Hematopoietic multipotent progenitor cell (in vitro differentiated cells): ENCODE results near the gene TUBB2B. TPM values are rescaled to one million over a fixed set of nuclear protein-coding genes. Genes with fewer than 3 reads are reported as not detected.
"Not testable (repeated sequence)": the region's sequence is repeated elsewhere in the genome, so short reads cannot be mapped to it uniquely, and the experiment has no call there.

Source experiments
- DNase-seq, 3 donors: peaks; one replicate each; pipeline ENCODE4 v3.0.0-alpha.2; 2011 to 2015; ENCODE audit warnings: low read depth in 2 of 3, low spot score in 2 of 3
- total RNA-seq: library from RNA; depleted of rRNA; stranded (reverse); fragments of >200 nt; gene quantifications from one replicate; pipeline ENCODE4 v1.2.3, GENCODE V29; 2012

TUBB2B gene
- total RNA-seq, 1 donor, result 0.54 TPM

DNA sequence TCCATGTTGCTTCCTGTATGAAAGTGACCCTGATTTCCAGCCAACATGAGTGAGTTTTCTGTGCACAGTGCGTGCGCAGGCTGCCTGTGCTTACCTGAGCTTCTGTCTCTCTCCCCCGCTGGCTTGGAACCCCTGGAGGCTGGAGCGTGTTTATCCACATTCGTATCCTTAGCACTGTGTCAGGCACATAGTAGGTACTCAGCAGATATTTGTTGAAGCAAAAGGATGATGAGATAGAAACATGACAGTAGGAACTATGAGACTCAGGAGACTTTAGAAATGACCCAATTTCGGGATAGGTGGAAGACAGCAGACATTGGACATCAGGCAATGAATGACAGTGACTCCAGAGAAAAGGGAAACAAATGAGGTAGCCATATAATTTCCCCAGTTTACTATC, 15.2 kb downstream of the TUBB2B start:
- DNase-seq, result no peak

DNA sequence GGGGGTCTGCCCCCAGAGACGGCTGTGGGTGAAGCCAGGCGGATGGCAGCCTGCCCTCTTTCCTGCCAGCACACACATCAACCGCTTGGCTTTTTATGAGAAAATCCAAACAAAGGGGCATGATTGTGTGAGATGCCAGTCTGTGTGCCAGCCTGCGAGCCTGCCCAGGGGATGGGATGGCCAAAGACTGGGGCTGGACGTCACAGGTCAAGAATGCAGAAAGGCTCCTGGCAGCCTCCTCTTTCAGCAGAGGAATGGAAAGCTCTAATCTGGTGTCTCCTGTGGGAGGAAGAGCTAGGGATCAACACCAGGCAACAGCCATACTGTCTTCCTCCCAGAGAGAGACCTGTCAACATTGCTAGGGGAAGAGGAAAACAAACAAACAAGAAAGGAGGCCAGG, 15.8 kb downstream of the TUBB2B start:
- DNase-seq, result no peak

DNA sequence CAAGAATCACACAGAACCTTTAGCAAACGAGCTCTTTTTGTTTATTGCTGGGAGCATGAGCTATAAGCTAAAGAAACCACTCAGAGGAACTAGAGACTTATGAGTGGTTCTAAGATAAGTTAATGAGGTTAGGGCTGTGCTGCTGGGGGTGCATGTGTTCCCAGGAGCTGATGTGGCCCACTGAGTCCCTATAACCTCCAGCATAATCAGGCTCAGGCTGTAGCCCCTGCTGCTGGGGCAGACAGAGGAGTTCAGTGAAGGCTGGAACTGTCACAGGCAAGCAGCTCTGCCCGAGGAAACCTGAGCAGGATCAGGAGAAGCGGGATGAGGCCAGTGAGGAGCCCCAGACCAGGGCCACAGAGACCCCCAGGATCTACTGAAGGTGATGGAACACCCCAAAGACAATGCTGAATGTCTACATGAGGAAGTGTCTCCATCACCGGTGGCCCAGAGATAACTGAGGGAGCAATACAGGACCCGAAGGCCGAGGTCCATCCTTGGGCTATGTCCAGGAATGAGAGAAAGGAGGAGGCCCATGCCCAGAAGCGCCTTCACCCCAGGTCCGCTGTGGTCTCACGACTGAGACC, 17.3 kb downstream of the TUBB2B start:
- DNase-seq, result no peak

DNA sequence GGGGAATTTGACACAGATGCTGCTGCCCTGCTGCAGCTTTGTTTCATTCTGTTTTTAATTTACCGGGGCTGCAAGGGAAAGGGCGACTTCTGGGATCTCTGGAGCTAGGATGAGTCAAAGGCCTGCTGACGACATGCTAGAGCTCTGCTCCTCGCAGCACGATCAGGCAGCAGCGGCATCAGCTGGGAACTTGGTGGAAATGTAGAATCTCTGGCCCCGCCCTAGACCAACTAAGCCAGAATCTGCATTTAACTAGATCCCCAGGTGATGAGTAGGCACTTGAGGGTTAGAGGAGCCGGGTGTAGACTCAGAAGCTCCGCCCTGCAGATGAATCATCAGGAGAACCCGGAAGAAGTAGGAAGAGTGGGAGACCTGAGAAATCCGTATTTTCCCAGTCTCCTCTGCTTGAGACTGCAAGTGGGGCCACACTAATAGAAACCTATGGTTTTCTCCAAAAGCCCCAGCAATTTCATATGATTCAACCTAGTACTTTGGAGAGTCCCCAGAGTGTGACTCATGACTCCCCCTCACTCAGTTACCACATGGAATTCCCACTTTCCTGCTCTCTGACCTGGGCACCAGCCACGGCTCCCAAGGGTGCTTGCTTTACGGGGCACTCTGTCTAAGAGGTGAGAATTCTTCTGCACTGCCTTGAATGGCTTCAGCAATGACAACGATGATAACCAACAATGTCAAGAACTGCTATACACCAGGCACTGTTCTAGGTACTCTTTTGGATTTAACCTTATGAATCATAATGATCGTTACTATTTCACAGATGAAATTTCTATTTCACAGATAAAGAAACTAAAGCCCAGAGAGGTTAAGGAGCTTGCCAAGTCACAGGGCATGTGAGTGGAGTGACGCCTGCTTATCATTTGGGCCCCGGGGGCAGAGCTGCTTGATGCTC, 18.1 kb downstream of the TUBB2B start:
- no peak for DNase-seq

DNA sequence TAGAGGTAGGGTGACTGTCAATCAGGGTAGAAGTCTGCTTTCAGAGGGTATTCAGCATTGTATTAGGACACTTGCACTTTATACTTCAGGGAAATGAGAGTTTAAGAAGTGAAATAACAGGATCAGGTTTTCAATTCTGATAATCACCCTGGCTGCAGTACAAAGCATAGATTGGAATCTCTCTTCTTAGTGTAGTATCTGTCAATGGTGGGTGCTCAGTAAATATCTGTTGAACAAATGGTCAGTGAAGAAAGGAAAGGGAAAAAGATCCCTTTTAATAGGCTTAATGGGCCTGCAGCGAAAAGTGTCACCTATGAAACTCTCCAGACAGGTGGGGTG, 18.7 kb downstream of the TUBB2B start:
- no peak for DNase-seq

DNA sequence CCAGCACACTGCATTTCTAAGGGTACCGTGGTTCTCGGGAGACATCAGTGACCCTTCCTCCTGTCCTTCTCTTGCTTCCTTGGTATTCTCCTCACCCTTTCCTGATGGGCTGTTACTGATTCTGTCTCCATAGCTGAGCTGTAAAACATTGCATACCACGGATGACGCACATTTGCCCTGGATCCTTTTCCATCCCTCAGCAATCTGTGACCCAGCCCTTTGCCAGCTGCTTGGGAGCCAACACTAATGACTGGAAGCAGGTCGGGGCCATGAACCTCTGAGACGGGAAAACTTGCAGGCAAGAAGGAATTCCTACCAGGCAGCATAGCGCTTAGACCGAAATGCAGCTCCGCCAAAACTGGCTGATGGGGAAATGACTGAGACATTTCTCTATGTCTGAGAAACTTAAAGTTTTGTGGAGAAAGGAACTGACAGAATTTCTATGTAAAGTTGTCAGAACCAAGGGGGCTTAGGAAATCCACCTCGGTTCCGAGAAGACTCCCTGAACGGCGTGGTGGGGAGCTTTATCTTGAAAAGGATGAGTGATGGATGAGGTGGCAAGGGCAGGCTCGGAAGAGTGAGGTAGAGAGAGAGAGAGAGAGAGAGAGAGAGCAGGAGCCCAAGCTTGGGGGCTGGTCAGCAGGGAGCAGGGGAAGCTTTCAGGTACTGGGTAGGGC, 19.2 kb downstream of the TUBB2B start:
- no peak for DNase-seq

DNA sequence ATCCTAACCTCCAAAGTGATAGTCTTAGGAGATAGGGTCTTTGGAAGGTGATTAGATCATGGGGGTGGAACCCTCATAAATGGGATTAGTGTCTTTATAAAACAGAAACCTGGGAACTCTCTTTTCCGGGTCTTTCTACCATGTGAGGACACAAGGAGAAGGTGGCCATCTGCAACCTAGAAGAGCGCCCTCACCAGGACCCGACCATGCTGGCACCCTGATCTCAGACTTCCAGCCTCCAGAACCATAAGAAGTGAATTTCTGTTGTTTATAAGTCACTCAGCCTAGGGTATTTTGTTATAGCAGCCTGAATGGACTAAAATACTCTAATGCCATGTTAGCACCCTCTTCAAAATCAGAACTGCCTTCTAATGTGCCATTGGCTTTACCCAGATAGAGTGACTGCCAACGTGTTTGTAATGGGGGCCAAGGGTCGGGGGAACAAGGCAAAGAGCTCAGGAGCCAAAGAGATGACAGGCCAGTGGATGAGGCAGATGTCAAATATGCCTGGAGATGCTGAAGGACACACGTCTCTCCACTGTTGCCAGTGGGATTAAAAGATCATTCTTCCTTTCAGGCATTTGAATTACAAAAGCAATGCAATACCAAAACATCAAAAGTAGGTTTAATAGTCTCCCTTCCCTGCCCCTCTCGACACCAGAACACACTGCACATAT, 21.0 kb downstream of the TUBB2B start:
- no peak for DNase-seq

DNA sequence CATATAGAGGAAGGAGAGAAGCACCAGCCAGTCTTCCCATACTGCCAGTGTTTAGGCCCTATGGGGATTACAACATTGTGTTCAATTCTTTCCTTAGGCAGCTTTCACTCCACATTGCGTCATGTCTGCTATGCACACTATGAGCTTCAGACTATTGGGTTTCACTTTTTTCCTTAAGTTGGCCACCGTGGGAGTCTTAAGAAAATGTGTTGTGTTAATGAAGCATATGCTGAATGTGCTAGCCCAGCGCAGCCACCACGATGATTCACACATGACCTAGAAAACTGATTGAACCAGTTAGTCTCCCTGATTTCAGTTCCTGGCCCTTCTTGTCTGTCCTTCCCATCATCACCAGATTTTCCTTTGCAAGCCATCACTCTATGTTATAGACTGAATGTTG, 21.5 kb downstream of the TUBB2B start:
- no peak for DNase-seq

DNA sequence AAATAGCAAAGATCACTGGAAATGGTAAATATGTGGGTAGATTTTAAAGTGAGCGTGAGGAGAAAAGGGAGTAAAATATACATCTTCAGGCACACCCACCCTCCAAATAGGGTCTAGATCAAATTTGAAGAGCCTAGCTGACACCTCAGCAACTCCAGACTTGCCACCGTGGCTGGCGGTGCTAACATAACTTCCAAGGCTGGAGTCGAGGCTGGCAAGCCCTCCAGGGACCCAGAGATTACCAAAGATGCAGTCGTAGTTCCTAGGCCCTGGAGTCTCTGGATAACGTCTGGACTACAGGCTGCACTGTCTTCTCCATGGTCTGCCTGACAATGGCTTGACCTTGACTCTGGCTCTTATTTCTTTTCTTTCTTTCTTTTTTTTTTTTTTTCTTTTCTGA, 22.5 kb downstream of the TUBB2B start:
- no peak for DNase-seq

DNA sequence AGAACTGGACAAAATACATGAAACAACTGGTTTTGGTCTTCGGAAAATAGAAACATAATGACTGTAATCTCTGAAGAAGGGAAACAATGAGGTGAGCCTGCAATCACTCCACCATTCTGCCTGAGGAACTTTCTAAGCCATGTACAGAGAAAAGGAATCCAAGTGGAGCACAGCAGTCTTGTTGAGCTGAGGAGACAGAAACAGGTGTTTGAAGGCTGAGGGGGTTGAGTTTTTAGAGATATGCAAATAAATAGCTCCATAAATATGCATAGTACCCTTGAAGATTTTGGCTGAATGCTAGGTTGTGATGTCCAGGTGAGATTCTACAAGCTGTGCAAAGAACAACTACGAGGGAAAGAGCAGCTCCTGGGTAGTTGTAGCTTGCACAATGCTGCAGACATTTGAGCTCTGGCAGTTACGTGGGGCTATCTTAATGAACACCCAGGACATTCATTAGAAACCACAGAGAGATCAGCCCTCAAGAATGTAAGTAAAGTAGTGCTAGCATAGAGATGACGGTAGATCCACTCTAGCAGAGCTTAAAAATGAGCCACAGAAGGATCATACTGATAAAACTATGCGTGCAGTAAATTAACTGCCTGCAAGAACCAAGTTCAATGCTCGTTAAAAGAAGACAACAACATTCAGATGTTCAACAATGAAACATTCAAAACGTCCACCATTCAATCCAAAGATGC, 24.3 kb downstream of the TUBB2B start:
- no peak for DNase-seq

DNA sequence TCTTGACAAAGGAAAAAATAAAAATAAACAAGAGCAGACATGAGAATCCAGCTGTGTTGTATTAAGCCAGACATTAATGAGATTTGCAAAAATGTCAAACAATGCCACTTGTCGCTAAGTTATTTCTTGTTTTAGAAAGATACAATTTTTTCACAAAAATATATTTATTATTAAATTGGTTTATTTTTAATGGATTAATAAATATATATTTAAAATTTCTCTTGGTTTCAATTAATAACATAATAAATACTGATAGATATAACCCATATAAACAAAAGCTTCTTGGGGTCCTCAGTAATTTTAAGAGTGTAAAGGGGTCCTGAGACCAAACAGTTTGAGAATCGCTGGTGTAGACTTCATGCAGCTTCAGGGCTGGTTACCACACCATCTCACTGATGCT, 26.1 kb downstream of the TUBB2B start:
- no peak for DNase-seq

DNA sequence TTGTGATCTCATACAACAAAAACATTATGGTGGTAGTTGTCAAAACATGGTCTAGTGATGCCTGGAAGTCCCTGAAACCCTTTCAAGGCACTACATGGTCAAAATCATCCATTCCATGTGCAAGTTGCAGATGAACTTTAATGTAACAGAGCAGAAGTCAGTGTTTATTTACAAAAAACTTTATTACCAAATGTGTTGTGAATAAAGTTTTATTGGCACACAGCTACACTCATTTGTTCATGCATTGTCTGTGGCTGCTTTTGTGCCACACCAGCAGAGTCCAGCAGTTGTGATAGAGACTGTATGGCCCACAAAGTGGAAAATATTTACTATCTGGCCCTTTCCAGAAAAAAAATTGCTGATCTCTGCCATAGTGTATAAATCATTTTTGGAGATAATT, 26.8 kb downstream of the TUBB2B start:
- no peak for DNase-seq

DNA sequence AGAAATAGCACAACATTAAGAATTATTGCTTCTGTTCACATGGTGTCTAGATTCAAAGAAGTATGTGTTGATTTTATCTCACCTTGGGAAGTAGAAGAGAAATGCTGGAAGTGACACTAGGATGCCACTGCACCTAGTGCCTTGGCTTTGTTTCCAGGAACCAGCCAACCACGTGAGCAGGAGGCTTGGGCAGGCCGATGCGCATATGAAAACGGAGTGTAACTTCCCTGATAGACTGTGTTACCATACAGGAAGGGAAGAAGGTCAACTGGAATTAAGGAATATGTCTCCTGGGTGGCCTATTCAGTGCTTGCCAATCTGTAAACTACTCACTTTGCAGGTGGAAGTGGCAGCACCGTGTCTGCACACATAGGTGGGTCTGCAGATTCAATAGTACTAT, 28.1 kb downstream of the TUBB2B start:
- no peak for DNase-seq

DNA sequence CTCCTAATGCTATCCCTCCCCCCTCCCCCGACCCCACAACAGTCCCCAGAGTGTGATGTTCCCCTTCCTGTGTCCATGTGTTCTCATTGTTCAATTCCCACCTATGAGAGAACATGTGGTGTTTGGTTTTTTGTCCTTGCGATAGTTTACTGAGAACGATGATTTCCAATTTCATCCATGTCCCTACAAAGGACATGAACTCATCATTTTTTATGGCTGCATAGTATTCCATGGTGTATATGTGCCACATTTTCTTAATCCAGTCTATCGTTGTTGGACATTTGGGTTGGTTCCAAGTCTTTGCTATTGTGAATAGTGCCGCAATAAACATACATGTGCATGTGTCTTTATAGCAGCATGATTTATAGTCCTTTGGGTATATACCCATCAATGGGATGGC, 29.7 kb downstream of the TUBB2B start:
- DNase-seq, result not testable (repeated sequence)

DNA sequence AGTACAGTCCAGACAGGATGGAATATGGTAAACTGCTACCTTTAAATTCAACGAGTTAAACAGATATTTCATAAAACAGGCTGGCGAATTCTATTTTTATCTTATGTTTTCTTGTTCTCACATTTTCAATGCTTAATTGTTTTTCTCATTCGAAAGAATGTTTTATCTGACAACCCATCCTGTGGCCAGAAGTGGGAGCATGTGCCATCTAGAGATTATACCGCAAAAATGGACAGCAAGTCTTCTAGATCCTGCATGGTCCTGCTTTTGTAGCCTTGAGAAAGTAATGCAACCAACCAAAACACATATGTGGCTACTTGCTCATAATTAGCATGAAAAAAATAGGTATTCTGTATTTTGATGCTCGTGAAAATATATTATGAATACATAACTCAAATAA, 30.7 kb downstream of the TUBB2B start:
- DNase-seq, result peak in 2 of 3 donors; percentile 24 to 38

DNA sequence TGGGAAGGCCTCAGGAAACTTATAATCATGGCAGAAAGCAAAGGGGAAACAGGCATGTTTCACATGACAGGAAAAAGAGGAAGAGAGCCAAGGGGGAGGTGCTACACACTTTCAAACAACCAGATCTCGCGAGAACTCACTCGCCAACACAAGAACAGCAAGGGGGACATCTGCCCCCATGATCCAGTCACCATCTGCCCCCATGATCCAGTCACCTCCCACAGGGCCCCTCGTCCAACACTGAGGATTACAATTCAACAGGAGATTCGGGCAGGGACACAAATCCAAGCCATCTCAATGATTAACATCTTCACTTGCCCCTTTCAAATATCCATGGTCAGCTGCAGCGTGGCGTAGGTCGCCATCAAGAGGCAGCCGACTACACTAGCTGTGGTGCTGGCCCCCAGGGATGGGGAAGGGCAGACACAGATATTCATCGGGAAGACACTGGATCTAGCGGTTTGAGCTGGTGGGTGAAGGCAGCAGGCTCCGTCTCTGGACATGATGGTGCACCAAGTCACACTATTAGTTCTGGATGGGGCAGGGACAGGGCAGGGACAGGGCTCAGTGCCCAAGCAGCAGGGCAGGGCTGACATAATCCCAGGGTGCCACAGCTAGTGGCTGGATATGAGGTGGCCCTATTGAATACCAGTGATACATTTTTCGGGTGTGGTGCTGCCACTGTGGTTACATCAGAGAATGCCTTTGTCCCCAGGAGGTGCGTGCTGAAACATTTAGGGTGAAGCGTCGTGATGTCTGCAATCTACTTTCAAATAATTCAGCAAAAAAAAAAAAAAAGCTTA, 31.6 kb downstream of the TUBB2B start:
- DNase-seq, result no peak

DNA sequence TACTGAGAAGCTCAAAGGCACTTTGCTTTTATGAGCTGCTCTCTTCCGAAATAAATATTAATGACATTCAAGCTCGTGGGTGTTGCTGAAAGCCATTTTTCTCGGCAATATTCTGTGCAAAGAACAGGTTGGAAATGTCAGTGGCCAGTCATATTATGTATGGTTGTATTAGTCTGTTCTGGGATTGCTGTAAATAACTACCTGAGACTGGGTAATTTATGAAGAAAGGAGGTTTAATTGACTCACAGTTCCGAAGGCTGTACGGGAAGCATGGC, 32.1 kb downstream of the TUBB2B start:
- DNase-seq, result no peak

DNA sequence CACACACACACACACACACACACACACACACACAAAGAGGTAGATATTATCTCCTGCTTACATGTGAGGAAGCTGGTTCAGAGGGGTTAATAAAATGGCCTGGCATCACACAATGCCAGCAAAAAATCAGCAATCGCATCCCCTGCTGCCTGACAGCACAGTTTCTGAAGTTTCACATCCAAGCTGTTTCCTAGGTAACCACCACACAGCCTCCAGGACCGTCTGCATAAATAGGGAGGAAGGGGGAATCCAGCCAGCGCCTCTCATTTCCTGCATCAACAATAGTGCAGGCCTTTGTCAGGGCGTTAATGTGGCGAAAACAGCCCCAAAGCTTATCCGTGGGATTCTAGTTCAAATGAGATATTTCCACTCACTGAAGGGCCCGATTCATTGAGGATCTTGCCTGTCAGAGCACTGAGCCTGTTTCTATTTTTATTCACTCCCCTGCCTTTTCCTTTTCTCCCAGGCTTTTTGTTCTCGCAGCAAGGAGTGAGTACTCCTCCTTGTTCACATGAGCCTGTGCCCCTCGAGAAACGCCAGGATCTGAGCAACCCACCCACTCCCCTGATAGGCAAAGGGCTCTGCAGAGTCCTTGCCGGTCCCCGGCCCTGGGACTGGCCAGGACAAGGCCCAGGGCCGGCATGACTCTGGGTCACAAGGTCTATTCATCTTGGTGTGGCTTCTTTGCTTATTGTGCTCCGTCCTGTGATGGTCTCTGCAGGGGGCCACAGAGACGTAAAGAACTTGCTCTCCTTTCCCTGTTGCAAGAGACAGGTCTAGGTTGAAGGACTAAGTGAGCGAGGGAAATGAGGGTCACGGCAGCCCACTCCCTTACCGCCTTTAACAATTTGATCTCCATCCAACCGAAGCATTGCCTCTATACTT, 32.7 kb downstream of the TUBB2B start:
- no peak for DNase-seq
